Stomach (tissue), 9 donors: ENCODE results near the gene NXPE3. TPM values are rescaled to one million over a fixed set of nuclear protein-coding genes. Genes with fewer than 3 reads are reported as not detected.
"Not testable (repeated sequence)": the region's sequence is repeated elsewhere in the genome, so short reads cannot be mapped to it uniquely, and the experiment has no call there.

Source experiments
- DNase-seq, 2 donors: peaks; one replicate each; pipeline versions ENCODE4 v3.0.0 to v3.0.0-alpha.2; 2013 to 2019
- H3K27ac ChIP-seq, 5 donors: fragments of 200-600 bp in 4 of 5; sonication (generic) in 4 of 5; one replicate each; pipeline ENCODE4 v1.5.1; 2013 to 2019; ENCODE audit warnings: mild to moderate bottlenecking in 1 of 5, moderate library complexity in 1 of 5
- H3K27me3 ChIP-seq, 3 donors: fragments of 200-600 bp; sonication (generic); one replicate each; pipeline ENCODE4 v1.5.1; 2017 to 2019; ENCODE audit warnings: mixed run types in 1 of 3
- H3K36me3 ChIP-seq, 4 donors: fragments of 200-600 bp; sonication (generic); 1 replicate in 3 of 4; 2 replicates in 1 of 4; pipeline ENCODE4 v1.5.1; 2016 to 2019
- H3K4me1 ChIP-seq, 4 donors: fragments of 200-600 bp; sonication (generic); one replicate each; pipeline ENCODE4 v1.5.1; 2016 to 2019
- H3K4me3 ChIP-seq, 4 donors: fragments of 200-600 bp; sonication (generic) in 3 of 4; one replicate each; pipeline ENCODE4 v1.5.1; 2016 to 2019; ENCODE audit warnings: mild to moderate bottlenecking in 1 of 4
- H3K9me3 ChIP-seq, 4 donors: fragments of 200-600 bp; sonication (generic); one replicate each; pipeline ENCODE4 v1.5.1; 2016 to 2019
- CTCF ChIP-seq, 7 experiments: fragments of 450-650 bp in 4 of 7; fragments of 200-600 bp in 3 of 7; sonication (generic) in 3 of 7; IDR thresholded peaks; one replicate each; pipeline ENCODE4 v1.5.1; 2016 to 2019; ENCODE audit warnings: antibody characterized with exemption in 7 of 7, control low read depth in 2 of 7, mild to moderate bottlenecking in 1 of 7
- EP300 ChIP-seq: sonication (generic); formaldehyde crosslinking; IDR thresholded peaks from one replicate; pipeline ENCODE4 v1.6.1; 2017; ENCODE audit warnings: antibody characterized with exemption
- POLR2A ChIP-seq, 4 donors: fragments of 450-650 bp; IDR thresholded peaks; one replicate each; pipeline ENCODE4 v1.6.1; 2016; ENCODE audit warnings: antibody characterized with exemption in 4 of 4, control low read depth in 2 of 4, mild to moderate bottlenecking in 1 of 4, moderate library complexity in 1 of 4
- POLR2AphosphoS5 ChIP-seq, 3 donors: sonication (generic); formaldehyde crosslinking; IDR thresholded peaks; one replicate each; pipeline ENCODE4 v1.6.1; 2016; ENCODE audit warnings: antibody characterized with exemption in 3 of 3
- WGBS, 5 donors: extraction: QIAGEN DNeasy Blood & Tissue Kit in 3 of 5; methylation state at CpG; one replicate each; pipeline versions ENCODE4 v1.1.5 to v1.1.7; 2013 to 2018; 5-methylcytosine and 5-hydroxymethylcytosine counted together
- intact Hi-C: fragments of 100-400 bp; cut with DNase I; formaldehyde crosslinking; loops from one replicate; pipeline ENCODE4 v1.15.1; 2023; ENCODE audit warnings: low total_unique reads
- polyA plus RNA-seq, 3 donors: library from polyadenylated mRNA; stranded (reverse); fragments of 200-250 nt; gene quantifications; one replicate each; pipeline ENCODE4 v1.2.3, GENCODE V29; 2013
- total RNA-seq, 5 donors: library from RNA; depleted of rRNA; stranded (reverse); fragments of >200 nt; gene quantifications; one replicate each; pipeline versions ENCODE4 v1.1.0 to v1.2.3, GENCODE V29; 2014 to 2016
- donor health status: healthy with polysubstance abuse.
- donor health status: Bipolar disorder and iron deficiency.
- donor health status: healthy.

The NXPE3 gene
- total and polyA plus RNA-seq, 8 donors: 0.58 to 43.2 (median 6.0) TPM

- TF ChIP-seq POLR2A (IDR thresholded peaks at IDR 0.05): no peak
- TF ChIP-seq CTCF (IDR thresholded peaks at IDR 0.05): no peak
- no peak for TF ChIP-seq POLR2AphosphoS5 (IDR thresholded peaks at IDR 0.05)
- TF ChIP-seq EP300: no peak
- H3K27me3 ChIP-seq: no peaks in the 10 kb centered on the region
- peak overlapping the region in 2 of 5 donors; percentile 11 to 21 for H3K27ac ChIP-seq
- intact Hi-C loops: no loop called here
- no peak for DNase-seq
- no peak overlapping the region for H3K4me3 ChIP-seq
- H3K4me1 ChIP-seq: peaks cover 6 to 60% (median 13%) of the 10 kb centered on the region in 4 donors
- 70 to 84% (median 76%) methylated on average over 5 of the region's 5 CpGs for WGBS, 5 donors
- H3K9me3 ChIP-seq: no peaks in the 10 kb centered on the region
- peaks cover 37 to 61% (median 55%) of the 10 kb centered on the region in 4 donors for H3K36me3 ChIP-seq
Measured at GRCh38 chr3:101861789-101862415, 82.9 kb downstream of the NXPE3 start.

- Histone ChIP-seq H3K4me3 (no peak overlapping the region), H3K36me3 (peaks cover 30 to 54% (median 48%) of the 10 kb centered on the region in 4 donors), H3K4me1 (peaks cover 0 to 53% (median 7%) of the 10 kb centered on the region in 4 donors), H3K27me3 (no peaks in the 10 kb centered on the region), H3K27ac (peak overlapping the region in 2 of 5 donors; percentile 11 to 21), H3K9me3 (no peaks in the 10 kb centered on the region)
- intact Hi-C loops: no loop called here
- TF ChIP-seq EP300 (no peak), CTCF (IDR thresholded peaks at IDR 0.05) (no peak), POLR2AphosphoS5 (IDR thresholded peaks at IDR 0.05) (peak in 1 of 3 donors; percentile 14), POLR2A (IDR thresholded peaks at IDR 0.05) (no peak)
- no peak for DNase-seq
- WGBS, 5 donors: 61 to 74% (median 63%) methylated on average over 3 of the region's 3 CpGs
Measured at GRCh38 chr3:101862416-101863165, 83.6 kb downstream of the NXPE3 start.

- H3K9me3 ChIP-seq, H3K27ac ChIP-seq, H3K4me3 ChIP-seq, DNase-seq, H3K27me3 ChIP-seq, intact Hi-C loops: not testable (repeated sequence)
- peaks cover 9 to 31% (median 25%) of the 10 kb centered on the region in 4 donors for H3K36me3 ChIP-seq
- 86 to 96% (median 93%) methylated on average over 7 of the region's 7 CpGs for WGBS, 5 donors
- peaks cover 4 to 49% (median 8%) of the 10 kb centered on the region in 4 donors for H3K4me1 ChIP-seq
Measured at GRCh38 chr3:101864926-101865325, 85.9 kb downstream of the NXPE3 start.

DNA sequence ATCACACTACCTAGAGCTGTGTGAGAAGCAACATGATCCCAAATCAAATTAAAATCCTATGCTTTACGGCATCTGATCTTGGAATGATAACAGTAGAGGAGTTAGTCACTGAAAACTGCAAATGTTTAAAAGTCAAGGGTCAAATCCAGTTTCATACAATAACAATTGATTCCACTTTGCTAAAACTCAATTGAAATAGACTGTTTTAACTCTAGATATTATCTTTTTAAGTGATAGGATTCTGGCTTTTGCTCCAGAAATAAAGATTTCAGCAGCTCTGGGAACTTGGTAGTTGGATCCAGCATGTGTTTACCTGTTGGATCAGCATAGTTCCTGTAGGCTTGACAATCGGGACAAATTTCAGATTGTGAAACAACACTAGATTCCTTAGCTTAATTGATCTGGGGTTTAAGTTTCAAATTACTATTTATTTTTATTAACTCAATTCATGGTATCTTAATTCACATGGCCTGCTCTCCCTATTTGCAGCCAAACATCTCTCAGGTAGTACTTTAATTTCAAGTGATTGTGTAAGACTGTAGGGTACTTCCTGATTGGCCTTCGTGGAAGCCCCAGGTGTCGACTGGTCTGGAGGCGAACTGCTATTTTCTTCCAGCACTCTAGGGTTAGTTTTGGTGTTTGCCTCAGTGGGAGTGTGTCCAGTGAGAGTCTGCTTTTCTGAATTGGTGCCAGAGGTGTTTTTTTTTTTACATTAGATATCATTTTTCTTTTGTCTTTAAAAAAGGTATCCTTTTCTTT lies 86.9 kb downstream of the NXPE3 start:
- Histone ChIP-seq H3K27me3 (no peaks in the 10 kb centered on the region), H3K9me3 (no peaks in the 10 kb centered on the region), H3K4me1 (peaks cover 4 to 40% (median 8%) of the 10 kb centered on the region in 4 donors), H3K4me3 (no peak overlapping the region), H3K36me3 (peaks cover 0 to 21% (median 15%) of the 10 kb centered on the region in 4 donors), H3K27ac (peak overlapping the region in 1 of 5 donors; percentile 47)
- intact Hi-C loops: no loop called here
- WGBS, 5 donors: 29 to 48% (median 42%) methylated on average over 5 of the region's 5 CpGs
- TF ChIP-seq CTCF (IDR thresholded peaks at IDR 0.05) (no peak), POLR2AphosphoS5 (IDR thresholded peaks at IDR 0.05) (peak in 1 of 3 donors; percentile 14)
- no peak for DNase-seq
